HepG2 (cell line): ENCODE measurements around the gene HS2ST1.

Source experiments
- ZNF354B ChIP-seq: sonication (generic); formaldehyde crosslinking; IDR thresholded peaks from 2 replicates; pipeline ENCODE4 v1.8.0; 2022; ENCODE audit warnings: mild to moderate bottlenecking, missing genetic modification reagents
- ZNF549 ChIP-seq: sonication (generic); formaldehyde crosslinking; IDR thresholded peaks from 2 replicates; pipeline ENCODE4 v1.5.0; 2020; ENCODE audit warnings: missing genetic modification reagents
- TF ChIP-seq, protein P1 (sequence below): sonication (generic); formaldehyde crosslinking; IDR thresholded peaks from 2 replicates; pipeline ENCODE4 v1.5.0; 2020; ENCODE audit warnings: mild to moderate bottlenecking, missing genetic modification reagents, moderate library complexity
- TF ChIP-seq, protein P2 (sequence below): sonication (generic); formaldehyde crosslinking; IDR thresholded peaks from 2 replicates; pipeline ENCODE4 v1.4.0; 2020; ENCODE audit warnings: missing genetic modification reagents

DNA sequence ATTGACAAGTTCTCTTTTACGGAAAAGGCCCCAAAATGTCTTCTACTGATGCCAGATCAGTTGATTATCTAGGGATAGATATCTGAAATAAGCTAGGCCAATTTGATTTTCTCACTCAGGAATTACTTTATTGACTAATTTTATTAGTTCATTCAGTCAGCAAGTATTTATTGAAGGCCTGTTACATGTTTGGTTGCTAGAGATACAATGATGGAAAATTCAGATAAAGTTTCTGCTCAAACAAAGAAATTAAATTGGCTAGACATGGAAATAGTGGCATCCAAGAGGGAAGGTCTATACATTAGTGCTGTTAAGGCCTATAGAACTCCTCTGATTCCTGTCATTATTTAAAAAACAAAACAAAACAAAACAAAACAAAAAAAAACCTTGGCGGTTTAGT is 56.5 kb downstream of the HS2ST1 start:
- TF ChIP-seq, protein P1, sequence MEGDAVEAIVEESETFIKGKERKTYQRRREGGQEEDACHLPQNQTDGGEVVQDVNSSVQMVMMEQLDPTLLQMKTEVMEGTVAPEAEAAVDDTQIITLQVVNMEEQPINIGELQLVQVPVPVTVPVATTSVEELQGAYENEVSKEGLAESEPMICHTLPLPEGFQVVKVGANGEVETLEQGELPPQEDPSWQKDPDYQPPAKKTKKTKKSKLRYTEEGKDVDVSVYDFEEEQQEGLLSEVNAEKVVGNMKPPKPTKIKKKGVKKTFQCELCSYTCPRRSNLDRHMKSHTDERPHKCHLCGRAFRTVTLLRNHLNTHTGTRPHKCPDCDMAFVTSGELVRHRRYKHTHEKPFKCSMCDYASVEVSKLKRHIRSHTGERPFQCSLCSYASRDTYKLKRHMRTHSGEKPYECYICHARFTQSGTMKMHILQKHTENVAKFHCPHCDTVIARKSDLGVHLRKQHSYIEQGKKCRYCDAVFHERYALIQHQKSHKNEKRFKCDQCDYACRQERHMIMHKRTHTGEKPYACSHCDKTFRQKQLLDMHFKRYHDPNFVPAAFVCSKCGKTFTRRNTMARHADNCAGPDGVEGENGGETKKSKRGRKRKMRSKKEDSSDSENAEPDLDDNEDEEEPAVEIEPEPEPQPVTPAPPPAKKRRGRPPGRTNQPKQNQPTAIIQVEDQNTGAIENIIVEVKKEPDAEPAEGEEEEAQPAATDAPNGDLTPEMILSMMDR = no peak
- TF ChIP-seq ZNF549 (no peak), ZNF354B (no peak)
- TF ChIP-seq, protein P2, sequence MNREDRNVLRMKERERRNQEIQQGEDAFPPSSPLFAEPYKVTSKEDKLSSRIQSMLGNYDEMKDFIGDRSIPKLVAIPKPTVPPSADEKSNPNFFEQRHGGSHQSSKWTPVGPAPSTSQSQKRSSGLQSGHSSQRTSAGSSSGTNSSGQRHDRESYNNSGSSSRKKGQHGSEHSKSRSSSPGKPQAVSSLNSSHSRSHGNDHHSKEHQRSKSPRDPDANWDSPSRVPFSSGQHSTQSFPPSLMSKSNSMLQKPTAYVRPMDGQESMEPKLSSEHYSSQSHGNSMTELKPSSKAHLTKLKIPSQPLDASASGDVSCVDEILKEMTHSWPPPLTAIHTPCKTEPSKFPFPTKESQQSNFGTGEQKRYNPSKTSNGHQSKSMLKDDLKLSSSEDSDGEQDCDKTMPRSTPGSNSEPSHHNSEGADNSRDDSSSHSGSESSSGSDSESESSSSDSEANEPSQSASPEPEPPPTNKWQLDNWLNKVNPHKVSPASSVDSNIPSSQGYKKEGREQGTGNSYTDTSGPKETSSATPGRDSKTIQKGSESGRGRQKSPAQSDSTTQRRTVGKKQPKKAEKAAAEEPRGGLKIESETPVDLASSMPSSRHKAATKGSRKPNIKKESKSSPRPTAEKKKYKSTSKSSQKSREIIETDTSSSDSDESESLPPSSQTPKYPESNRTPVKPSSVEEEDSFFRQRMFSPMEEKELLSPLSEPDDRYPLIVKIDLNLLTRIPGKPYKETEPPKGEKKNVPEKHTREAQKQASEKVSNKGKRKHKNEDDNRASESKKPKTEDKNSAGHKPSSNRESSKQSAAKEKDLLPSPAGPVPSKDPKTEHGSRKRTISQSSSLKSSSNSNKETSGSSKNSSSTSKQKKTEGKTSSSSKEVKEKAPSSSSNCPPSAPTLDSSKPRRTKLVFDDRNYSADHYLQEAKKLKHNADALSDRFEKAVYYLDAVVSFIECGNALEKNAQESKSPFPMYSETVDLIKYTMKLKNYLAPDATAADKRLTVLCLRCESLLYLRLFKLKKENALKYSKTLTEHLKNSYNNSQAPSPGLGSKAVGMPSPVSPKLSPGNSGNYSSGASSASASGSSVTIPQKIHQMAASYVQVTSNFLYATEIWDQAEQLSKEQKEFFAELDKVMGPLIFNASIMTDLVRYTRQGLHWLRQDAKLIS (CRISPR knock-in tag) = no peak
